GM19397 (cell line): ENCODE results near the gene SH3YL1.
"Not testable (repeated sequence)": the region's sequence is repeated elsewhere in the genome, so short reads cannot be mapped to it uniquely, and the experiment has no call there.

Source experiments
- ATAC-seq: cut with Tn5 transposase; IDR thresholded peaks from one replicate; pipeline ENCODE4 v1.9.1; 2021; ENCODE audit warnings: mild to moderate bottlenecking, moderate library complexity; ENCODE audit not compliant: unreplicated experiment

Gene SH3YL1

DNA sequence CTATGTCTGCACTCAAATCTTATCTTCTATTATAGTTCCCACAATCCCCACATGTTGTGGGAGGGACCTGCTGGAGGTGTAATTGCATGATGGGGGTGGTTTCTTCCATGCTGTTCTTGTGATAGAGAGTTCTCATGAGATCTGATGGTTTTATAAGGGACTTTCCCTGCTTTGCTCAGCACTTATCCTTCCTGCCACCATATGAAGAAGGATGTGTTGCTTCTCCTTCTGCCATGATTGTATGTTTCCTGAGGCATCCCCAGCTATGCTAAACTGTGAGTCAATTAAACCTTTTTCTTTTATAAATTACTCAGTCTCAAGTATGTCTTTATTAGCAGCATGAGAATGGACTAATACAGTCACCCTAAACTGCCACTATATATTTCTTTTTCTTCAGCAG, 79.1 kb downstream of the SH3YL1 start:
- ATAC-seq = no peak

DNA sequence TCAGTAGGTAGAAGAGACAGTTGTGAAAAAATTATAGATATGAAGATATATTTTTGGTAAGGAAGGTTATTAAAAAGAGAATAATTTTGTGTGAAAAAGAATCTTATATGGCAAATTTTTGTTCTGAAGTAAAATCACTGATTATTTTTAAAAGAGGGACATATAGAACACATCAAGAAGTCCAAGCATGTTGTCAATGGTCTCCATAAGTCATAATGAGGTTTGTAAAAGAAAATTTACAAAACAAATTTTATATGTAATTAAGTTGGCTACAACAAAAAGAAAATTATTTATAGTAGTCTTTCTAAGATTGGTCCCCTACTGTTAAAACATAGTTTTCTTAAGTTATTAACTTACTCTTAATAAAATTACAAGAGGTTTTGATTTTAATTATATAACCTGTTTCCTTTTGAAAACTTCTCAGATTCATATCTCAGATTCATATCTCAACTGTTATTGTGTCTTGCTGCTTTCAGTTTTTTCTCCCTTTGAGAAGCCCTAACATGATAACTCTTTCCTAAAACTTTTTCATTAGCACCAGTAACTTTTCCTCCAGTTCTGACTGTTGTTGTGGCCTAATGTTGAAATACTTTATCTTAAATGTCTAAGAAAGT, 81.2 kb downstream of the SH3YL1 start:
- no peak for ATAC-seq

DNA sequence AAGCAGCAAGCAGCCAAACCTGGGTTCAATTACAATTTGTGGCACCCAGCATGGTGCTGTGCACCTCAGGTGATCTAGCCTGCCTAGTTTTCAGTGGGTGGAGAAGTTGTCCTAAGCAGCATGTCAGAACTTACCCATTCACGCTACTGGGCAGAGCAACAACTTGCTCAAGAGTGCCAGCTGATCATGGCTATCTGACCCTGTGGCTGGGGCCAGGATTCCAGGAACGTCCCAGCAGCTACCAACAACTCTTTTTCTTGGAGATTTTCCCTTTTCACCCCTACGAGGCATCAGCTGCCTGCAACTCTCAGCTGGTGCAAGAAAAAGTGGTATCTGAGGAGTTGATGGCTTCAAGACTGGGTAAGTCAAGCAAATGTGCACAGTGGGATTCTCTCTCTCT, 83.5 kb downstream of the SH3YL1 start:
- ATAC-seq = no peak

DNA sequence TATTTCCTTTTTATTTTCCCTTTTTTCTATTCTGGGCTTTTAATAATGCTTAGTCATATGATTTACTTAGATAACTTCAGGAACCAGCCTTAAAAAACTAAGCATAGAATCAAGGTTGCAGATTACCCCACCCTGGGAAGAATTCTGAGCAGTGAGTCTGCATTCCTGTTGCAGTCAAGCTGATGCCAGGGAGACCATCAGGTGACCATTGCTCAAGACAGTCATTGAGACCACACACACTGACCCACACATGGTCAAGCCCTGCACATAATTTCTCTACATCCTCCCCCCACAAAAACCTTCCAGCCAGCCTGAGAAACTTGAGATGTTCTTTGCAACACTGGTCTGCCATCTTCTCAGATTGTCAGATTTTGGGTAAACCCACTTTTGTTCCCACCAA, 83.9 kb downstream of the SH3YL1 start:
- ATAC-seq = no peak

DNA sequence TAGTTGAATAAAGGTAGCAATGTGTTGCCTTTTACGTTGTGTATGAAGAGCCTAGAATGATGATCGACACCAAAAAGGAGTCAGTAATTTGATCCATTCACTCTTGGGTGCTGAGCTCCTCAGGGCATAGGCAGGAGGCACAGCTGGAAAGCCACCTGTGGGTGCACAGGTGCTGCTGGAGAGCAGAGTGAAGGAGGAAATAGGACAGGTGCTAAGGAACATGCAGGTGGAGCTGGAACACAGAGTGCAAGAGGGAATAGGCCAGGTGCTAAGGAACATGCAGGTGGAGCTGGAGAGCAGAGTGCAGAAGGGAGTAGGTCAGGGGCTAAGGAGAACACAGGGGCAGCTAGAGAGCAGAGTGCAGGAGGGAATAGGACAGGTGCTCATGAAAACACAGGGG, 86.1 kb downstream of the SH3YL1 start:
- ATAC-seq = no peak

DNA sequence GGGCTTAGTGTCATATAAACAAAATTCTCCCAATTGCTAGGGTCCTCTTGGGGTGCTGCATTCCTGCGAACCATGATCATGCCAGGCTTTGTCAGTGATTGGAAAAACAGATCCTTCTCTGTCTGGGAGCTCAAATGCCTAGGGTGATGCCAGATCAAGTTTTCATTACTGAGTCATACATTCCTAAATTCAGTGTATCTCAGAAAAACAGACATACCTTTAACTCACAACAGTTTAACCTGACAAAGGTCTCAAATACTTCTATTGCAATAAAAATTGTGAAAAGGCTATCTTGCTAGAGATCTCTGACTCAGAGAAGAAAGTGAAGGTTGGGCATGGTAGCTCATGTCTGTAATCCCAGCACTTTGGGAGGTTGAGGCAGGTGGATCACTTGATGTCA, 86.9 kb downstream of the SH3YL1 start:
- ATAC-seq = no peak

DNA sequence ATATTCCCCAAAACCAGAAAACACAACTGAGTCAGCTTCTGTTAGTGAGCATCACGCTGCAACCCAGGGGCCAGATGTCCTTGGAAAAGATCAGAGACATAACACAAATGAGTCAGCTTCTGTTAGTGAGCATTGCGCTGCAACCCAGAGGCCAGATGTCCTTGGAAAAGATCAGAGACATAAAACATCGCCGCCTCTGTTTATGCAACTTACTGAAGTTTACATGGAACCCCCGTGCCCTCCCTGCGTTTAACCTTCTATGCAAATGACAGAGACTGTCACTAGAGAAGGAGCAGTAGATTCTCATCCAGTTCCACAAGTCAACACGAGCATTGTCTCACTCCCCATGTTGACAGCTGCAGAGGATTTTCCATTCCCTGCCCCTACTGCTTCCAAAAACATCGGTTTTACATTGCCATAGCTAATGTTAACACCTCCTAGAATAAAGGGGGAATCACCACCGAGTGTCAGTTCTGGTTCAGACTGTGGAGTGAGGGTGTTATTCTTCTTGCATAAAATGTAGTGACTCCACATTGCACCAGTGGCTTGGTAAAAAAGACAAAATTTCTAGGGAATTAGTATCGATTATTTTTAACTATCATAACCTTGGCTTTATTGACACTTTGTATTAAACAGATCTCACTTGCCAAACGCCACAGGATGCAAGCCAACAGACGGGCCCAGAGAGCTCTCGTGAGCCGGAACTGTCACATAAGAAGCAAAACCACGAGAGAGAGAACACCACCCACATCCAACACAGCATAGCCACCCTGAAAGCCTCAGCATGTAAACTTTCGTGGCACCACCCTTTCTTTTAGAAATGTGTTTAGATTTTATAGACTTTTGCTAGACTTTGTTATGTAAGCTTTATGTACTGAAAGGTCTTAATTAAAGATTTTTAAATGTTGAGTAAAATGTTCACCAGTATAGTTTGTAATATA, 87.7 kb downstream of the SH3YL1 start:
- ATAC-seq = no peak

DNA sequence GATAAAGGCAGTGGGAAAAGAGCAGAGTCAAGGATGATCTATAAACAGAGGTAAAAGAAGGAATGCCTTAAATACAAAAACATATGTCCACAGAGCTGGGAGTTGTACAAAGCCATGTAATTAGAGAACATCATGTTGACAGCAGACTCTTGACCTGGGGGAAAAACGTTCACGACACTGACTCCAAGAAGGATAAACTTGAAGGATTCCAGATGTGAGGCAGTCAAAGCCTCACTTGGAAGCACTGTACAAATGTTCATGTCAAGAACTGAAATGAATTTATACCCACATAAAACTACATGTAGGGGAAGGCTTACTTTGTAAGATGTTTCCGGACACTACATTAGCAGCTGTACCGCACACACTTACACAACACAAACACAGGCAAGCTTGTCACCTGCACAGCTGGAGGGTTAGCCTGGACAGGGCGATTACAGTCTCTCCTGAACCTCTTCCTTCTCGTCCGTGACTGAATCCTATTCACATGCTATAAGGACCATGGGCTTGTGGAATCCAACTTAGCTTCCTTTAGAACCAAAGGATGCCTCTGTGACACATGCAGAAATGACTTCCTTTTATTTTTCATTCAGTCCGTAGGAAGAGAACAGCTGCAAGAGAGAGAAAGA, 88.6 kb downstream of the SH3YL1 start:
- no peak for ATAC-seq

DNA sequence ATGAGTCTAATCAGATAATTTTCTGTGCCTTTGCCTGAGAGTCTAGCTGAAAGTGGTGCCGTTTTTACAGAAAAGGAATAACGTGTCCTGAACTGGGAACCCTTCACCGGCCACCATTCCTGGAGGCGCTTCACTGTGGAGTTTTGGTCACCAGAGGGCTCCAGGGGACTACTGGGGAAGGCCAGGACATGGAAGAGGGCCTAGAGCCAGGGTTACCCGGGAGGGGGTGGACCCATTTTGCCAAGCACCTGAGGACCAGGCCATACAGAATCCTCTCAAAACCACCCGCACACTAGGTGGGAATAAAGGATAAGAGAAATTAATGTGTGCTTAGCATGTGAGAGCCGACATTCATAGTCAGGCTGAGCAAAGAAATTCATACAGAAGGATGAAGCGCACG, 91.7 kb downstream of the SH3YL1 start:
- ATAC-seq = not testable (repeated sequence)

DNA sequence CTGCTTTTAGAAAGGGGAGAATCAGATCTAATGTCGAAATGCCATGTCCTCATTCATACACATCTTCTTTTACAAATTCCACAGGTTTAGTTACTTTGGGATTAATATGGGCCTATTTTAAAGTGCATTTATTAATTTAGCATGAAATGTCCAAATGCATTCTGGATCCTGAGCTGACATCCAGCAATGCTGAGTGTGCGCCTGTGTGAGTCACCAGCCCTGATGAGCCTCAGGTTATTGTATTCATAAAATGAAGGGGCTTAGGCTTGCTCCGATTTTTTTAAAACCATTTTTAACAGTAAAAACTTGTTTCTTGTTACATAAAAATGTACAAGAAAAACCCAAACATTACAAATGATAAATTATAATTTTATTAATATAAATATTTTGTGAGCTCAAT, 94.1 kb downstream of the SH3YL1 start:
- ATAC-seq = no peak
